OCI-LY7 (cell line): Measurements from ENCODE around the gene NUDT13.

Experiments used
- CTCF ChIP-seq: fragments of 200-600 bp; sonication (generic); conservative IDR thresholded peaks from 2 replicates; pipeline ENCODE4 v1.5.1; 2014; ENCODE audit warnings: mild to moderate bottlenecking, antibody characterized with exemption, low read length, moderate library complexity, mixed read lengths
- EZH2phosphoT487 ChIP-seq: fragments of 200-600 bp; sonication (generic); IDR thresholded peaks from 2 replicates; pipeline ENCODE4 v1.6.1; 2018; ENCODE audit warnings: low read depth, borderline replicate concordance, mild to moderate bottlenecking, mixed run types, antibody characterized with exemption, low read length, moderate library complexity, mixed read lengths

- TF ChIP-seq CTCF (no peak), EZH2phosphoT487 (no peak)
Observed at GRCh38 chr10:73131913-73132686, 21.8 kb downstream of the NUDT13 start.
